Hepatocyte (in vitro differentiated cells): Measurements from ENCODE around the gene ARFGAP1.

Experiments used
- EZH2 ChIP-seq: fragments of 200-600 bp; sonication (generic); IDR thresholded peaks from 2 replicates; pipeline ENCODE4 v1.6.1; 2016; ENCODE audit warnings: antibody characterized with exemption, mild to moderate bottlenecking, borderline replicate concordance
- EZH2phosphoT487 ChIP-seq: fragments of 200-600 bp; sonication (generic); IDR thresholded peaks from one replicate; pipeline ENCODE4 v1.6.1; 2018; ENCODE audit warnings: antibody characterized with exemption, mild to moderate bottlenecking, low read depth, moderate library complexity; ENCODE audit not compliant: unreplicated experiment, severe bottlenecking
- TF ChIP-seq, protein P1 (sequence below): fragments of 200-600 bp; sonication (generic); IDR thresholded peaks from 2 replicates; pipeline ENCODE4 v1.5.1; 2016; ENCODE audit warnings: antibody characterized with exemption, mild to moderate bottlenecking; ENCODE audit not compliant: poor library complexity

DNA sequence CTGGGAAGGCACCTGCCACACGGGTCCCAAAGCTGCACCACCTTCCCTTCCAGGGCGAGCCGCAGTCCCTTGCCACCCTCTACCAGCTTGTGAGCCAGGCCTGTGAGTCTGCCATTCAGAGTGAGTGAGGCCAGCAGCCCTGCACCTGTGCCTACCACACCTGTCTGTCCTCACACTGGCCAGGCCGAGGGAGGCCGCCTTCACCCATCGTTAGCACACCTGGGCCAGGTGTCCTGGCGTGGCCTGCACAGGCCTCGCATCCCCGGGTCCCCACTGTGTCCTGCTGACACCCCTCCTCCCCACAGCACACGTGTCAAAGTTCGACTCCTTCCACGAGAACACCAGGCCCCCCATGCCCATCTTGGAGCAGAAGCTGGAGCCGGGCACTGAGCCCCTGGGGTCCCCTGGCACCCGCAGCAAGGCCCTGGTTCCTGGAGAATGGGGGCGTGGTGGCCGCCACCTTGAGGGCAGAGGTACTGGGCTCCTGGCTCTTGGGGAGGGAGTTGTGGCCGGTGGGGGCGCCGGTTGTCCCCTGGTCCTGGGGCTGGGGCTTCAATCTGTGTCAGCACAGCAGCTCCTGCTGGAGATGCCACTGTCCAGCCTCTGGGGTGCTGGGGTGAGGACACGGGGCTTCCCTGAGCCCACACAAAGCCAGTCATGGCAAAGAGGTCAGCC, 55.5 kb downstream of the ARFGAP1 start:
- TF ChIP-seq, protein P1, sequence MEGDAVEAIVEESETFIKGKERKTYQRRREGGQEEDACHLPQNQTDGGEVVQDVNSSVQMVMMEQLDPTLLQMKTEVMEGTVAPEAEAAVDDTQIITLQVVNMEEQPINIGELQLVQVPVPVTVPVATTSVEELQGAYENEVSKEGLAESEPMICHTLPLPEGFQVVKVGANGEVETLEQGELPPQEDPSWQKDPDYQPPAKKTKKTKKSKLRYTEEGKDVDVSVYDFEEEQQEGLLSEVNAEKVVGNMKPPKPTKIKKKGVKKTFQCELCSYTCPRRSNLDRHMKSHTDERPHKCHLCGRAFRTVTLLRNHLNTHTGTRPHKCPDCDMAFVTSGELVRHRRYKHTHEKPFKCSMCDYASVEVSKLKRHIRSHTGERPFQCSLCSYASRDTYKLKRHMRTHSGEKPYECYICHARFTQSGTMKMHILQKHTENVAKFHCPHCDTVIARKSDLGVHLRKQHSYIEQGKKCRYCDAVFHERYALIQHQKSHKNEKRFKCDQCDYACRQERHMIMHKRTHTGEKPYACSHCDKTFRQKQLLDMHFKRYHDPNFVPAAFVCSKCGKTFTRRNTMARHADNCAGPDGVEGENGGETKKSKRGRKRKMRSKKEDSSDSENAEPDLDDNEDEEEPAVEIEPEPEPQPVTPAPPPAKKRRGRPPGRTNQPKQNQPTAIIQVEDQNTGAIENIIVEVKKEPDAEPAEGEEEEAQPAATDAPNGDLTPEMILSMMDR: no peak
- TF ChIP-seq EZH2: no peak
- no peak for TF ChIP-seq EZH2phosphoT487
